ENCODE data around the gene LNX1.

Gene LNX1

GRCh38 chr4:53558065-53558801 is 33.1 kb downstream of the LNX1 start:
- no peak for TF ChIP-seq CTCF (IDR thresholded peaks at IDR 0.05; ENCODE audit: extremely low read depth, insufficient read depth, missing control alignments)
- no peak for DNase-seq (ENCODE audit: low spot score)
- in situ Hi-C loops (cut with MboI; ENCODE audit: low pct_unique_long_range_greater_than_20kb, low sequenced_read_pairs, unreplicated experiment), result no loop called here

GRCh38 chr4:53557669-53558064 is 33.6 kb downstream of the LNX1 start:
- in situ Hi-C loops (cut with MboI; ENCODE audit: low pct_unique_long_range_greater_than_20kb, low sequenced_read_pairs, unreplicated experiment), result no loop called here
- no peak for DNase-seq (ENCODE audit: low spot score)
- no peak for TF ChIP-seq CTCF (IDR thresholded peaks at IDR 0.05; ENCODE audit: extremely low read depth, insufficient read depth, missing control alignments)

DNA sequence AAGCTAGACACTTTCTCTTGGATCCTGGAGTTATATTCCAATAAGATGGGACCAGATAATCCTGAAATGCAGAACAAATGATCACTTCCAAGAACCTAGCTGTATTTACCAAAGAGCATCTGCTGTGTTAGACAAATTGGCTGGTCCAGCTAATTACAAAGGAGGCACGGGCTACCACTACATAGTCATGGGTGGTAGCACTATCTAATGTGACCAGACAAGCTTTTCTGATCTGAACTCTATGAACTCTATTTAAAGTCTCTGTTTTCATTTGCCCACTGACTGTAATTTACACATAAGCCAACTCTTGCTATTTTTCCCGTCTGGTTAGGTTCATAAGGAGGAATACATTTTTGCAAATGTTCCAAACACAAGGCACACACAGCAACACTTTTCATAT is 34.6 kb downstream of the LNX1 start:
- in situ Hi-C loops (cut with MboI; ENCODE audit: low pct_unique_long_range_greater_than_20kb, low sequenced_read_pairs, unreplicated experiment), result no loop called here
- no peak for DNase-seq (ENCODE audit: low spot score)
- no peak for TF ChIP-seq CTCF (IDR thresholded peaks at IDR 0.05; ENCODE audit: extremely low read depth, insufficient read depth, missing control alignments)

- TF ChIP-seq CTCF (IDR thresholded peaks at IDR 0.05; ENCODE audit: extremely low read depth, insufficient read depth, missing control alignments), result no peak
- no peak for DNase-seq (ENCODE audit: low spot score)
- in situ Hi-C loops (cut with MboI; ENCODE audit: low pct_unique_long_range_greater_than_20kb, low sequenced_read_pairs, unreplicated experiment), result no loop called here
Measured at GRCh38 chr4:53553486-53554210, 37.6 kb downstream of the LNX1 start.

DNA sequence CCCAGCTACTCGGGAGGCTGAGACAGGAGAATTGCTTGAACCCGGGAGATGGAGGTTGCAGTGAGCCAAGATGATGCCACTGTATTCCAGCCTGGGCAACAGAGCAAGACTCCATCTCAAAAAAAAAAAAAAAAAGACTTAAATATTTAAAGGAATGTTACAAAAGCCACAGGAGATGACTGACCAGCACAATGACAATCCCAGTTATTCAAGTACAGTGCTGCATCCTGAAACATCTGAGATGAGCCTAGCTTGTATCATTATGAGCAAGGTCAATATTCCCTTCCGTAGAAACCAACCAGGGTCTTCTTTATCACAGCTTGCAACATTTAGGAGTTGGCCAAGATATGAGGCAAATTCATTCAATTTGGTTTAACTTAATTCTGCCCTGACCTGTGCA is 38.6 kb downstream of the LNX1 start:
- TF ChIP-seq CTCF (IDR thresholded peaks at IDR 0.05; ENCODE audit: extremely low read depth, insufficient read depth, missing control alignments), result no peak
- in situ Hi-C loops (cut with MboI; ENCODE audit: low pct_unique_long_range_greater_than_20kb, low sequenced_read_pairs, unreplicated experiment), result no loop called here
- no peak for DNase-seq (ENCODE audit: low spot score)

- no peak for DNase-seq (ENCODE audit: low spot score)
- no peak for TF ChIP-seq CTCF (IDR thresholded peaks at IDR 0.05; ENCODE audit: extremely low read depth, insufficient read depth, missing control alignments)
- in situ Hi-C loops (cut with MboI; ENCODE audit: low pct_unique_long_range_greater_than_20kb, low sequenced_read_pairs, unreplicated experiment), result no loop called here
Measured at GRCh38 chr4:53551958-53552357, 39.3 kb downstream of the LNX1 start.
